Suppressor macrophage treated with lipopolysaccharide for 1 hour (primary cell): ENCODE results near the gene PPP4R2.

ENCODE experiments used
- DNase-seq, 3 donors: peaks; one replicate each; pipeline ENCODE4 v3.0.0-alpha.2; 2020 to 2022

PPP4R2 gene

DNA sequence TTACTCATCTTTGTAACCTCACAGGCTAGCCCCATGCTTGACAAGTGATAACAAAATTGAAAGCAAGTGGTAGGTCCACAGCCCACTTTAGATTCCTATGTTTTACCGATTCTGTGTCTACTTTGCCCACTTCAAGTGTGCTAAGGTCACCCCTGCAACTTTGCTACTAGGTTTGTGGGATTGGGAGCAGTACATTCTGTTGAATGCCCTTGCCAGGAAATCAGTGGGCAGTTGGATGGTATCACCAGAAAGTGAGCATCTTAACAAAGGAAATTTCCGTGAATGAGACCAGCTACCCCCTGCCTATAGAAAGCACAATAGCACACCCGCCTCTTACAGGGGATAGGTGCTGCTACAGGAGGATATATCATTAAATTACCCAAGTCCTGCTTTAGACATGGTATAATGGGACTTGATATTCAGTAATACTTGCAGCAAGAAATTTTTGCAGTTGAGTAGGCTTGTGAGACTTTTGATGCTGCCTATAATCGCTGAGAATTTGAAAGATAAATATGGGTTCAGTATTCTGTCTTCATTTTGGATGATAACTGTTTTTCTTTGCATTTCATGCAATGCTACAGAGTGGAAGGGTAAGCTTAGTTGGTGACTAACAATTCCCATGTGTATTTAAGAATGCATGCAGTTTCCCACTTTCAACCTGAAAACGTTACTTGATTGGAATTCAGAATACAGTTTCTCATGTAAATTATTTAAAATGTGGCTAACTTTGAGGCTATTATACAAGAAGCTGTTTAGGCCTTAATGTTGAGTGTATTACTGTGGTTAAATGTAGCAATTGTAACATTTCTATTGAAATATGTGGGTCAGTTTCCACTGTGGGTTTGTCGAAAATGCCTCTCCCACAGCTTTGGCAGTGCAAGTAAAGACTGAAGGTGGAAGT is 74.3 kb downstream of the PPP4R2 start:
- DNase-seq = peak in 1 of 3 donors; percentile 8

DNA sequence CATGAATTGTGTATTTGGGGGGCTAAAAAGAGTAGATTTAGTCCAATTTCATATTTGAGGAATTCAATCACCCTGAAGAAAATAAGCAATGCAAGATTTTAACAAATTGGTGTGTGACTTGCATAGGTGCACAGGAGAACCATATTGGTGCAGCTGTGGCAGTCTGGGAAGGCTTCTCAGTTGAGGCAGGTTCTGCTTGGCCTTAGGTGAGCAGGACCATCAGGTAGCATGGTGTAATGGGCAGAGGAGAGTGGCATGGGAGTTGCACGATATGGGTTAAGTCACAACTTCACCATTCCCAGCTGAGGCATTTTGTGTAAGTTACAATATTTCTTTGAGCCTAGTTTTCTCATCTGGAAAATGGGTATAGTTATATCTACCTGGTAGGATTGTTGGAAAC is 75.3 kb downstream of the PPP4R2 start:
- no peak for DNase-seq

DNA sequence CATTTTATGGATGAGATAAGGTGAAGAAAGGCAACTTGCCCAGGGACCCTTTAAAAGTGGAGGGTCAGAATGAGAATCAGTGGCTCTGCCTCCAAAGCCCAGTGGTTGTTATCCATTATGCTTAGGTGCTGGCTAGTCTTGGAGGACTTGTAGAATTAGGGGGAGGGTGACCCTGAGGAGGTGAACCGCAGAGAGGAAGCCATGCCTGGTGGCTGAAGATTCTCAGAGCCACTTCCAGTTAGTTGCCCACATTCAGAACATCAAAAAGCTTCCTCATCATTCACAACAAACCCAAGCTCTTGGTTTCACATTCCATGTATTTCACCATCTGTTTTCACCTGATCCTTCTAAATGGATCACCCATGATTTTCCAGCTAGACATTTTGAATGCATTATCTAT is 76.0 kb downstream of the PPP4R2 start:
- no peak for DNase-seq

DNA sequence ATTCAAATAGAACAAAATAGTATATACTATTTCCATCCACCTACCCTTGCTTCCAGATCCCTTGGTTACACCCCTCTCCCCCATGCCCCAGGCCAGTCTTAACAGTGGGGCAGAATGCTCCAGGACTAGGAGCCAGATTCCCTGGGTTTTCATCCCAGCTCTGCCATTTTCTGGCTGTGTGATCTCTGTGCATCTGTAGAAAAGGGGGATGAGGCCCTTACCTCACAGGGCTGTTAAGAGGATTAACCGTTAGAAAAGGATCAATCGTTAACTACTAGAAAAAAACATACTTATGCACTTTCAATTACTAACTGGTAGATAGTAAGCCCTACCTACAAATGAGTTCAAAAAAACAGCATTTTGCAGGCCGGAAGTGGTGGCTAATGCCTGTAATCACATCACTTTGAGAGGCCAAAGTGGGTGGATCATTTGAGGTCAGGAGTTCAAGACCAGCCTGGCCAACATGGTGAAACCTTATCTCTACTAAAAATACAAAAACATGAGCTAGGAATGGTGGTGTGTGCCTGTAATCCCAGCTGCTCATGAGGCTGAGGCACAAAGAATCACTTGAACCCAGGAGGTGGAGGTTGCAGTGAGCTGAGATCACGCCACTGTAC is 76.6 kb downstream of the PPP4R2 start:
- no peak for DNase-seq

DNA sequence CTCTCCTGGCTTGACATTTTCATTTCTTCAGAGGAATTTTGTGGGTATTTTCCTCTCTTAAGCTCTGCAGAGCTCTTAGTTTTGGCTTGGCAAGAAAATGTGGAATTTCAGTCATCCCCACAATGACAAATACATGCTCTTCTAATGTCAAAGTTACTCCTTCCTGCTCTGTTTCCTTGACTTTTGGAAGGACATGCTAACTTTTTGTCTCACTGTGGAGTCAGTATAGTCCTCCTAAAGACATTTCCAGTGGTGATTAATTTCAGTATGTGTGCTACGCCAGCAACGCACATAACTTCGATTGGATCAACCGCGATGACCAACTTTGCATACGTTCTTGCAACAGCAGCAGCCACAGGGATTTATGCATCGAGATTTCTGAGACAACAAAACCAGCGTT is 78.2 kb downstream of the PPP4R2 start:
- DNase-seq = no peak

DNA sequence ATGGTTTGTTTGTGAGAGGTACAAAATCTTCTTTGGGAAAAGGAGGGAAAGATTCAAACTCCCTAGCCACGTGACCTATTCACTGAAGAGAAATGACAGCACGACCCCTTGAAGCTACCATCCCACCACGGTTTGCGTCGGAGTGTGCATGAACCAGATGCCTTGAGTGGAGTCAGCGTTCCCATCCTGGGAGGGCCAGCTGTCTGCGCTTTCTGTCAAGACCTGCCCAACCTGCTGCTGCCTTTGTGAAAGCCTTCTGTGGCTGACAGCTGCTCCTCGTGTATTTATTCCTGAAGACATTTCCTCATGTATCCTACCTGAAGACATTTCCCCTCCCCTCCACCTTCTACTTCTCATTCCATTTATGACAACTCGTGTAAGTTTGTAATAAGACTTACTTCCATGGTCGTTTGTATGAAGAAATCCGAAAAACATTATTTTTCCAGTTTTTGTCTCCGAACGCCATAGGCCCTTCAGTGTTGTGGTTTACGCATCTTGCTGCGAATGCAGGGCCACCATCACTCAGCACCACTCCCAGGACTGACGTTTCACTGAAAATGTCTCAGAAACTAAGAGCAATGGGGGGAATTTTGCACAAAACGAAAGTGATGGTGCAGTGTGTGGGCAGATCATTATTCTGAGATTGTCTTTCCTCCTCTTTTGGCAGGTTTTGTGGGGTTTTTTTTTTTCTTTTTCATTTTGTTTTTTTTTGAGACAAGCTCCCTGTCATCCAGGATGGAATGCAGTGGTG is 83.8 kb downstream of the PPP4R2 start:
- no peak for DNase-seq

GRCh38 chr3:73081140-73081539 is 84.5 kb downstream of the PPP4R2 start:
- no peak for DNase-seq

GRCh38 chr3:73084170-73084569 is 87.6 kb downstream of the PPP4R2 start:
- DNase-seq = no peak

DNA sequence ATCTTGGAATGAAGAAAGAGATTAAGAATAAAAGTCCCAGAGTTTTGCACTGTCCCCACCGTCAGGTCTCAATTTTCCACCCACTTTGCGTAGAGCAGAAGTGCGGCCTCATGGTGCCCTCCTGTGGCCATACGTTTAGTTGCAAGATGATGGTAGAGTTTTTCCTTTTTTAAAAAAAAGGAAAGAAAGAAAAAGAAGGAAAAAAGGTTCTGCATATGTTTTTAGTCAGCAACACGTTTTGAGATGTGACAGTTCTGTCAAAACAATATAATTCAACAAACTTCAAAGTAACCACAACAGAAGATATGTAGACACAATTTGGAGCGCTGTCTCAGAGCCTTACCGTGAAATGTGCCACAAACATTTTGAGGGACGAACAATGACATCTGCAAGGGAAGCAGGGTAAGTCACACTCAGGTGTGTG is 89.5 kb downstream of the PPP4R2 start:
- peak; percentile 63 to 69 (median 64) for DNase-seq

GRCh38 chr3:73094129-73094528 is 97.5 kb downstream of the PPP4R2 start:
- peak; percentile 47 to 54 (median 47) for DNase-seq

DNA sequence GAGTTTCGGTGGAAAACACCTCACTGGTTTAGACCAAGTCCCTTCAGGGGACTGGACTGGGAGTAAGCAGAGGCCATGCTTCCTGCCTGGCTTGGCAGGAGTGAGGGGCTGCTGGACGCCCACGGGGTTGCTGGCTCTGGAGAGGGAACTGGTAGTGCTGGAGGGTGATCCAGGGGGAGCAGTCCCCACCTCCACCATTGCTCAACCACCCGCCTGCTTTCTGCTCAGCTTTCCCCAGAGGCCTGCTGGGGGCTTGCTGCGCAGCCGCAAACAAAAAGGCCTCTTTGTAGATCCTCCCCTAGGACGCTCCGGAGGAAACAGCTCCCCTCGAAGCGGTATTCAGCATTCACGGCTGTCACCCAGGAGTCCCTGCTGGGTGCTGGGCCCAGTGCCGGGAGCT is 98.3 kb downstream of the PPP4R2 start:
- DNase-seq = peak in 2 of 3 donors; percentile 22 to 39

DNA sequence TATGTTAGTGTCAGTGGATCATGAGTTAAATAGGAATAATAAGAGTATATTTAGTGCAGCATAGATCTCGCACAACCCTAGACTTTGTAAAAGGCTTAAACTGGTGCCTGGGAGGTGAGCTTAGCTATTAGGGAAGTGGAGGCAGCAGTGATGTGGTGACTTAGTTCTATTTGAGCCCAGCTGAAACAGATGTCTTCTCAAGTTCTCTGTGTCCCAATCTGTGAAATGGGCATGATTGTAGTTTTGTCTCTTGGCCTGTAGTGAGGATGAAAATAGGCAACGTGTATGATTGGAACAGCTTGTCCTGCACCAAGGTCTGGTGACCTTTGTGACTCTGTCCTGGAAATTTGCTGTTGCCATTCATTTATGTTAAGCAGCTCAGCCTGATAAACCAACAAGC is 99.6 kb downstream of the PPP4R2 start:
- no peak for DNase-seq

- no peak for DNase-seq
These were observed 101.4 kb downstream of the PPP4R2 start for GRCh38 chr3:73098026-73098425.

DNA sequence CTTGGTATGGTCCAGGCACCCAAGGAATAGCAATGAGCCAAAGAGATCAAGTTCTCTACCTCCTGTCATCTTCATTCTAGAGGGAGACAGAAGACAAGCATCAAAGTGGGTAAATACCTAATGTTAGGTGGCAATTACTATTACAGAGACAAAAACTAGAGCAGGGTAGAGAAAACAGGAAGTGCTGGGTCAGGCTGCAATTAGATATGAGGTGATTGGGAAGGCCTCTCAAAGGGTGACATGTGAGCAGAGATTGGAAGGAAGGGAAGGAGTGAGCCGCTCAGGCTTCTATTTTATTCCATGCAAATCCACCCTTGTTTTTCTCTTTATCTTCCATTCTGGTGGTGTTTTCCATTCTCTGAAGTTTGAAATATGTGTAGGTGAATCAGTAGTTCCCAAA is 102.3 kb downstream of the PPP4R2 start:
- DNase-seq = peak in 2 of 3 donors; percentile 10 to 13

DNA sequence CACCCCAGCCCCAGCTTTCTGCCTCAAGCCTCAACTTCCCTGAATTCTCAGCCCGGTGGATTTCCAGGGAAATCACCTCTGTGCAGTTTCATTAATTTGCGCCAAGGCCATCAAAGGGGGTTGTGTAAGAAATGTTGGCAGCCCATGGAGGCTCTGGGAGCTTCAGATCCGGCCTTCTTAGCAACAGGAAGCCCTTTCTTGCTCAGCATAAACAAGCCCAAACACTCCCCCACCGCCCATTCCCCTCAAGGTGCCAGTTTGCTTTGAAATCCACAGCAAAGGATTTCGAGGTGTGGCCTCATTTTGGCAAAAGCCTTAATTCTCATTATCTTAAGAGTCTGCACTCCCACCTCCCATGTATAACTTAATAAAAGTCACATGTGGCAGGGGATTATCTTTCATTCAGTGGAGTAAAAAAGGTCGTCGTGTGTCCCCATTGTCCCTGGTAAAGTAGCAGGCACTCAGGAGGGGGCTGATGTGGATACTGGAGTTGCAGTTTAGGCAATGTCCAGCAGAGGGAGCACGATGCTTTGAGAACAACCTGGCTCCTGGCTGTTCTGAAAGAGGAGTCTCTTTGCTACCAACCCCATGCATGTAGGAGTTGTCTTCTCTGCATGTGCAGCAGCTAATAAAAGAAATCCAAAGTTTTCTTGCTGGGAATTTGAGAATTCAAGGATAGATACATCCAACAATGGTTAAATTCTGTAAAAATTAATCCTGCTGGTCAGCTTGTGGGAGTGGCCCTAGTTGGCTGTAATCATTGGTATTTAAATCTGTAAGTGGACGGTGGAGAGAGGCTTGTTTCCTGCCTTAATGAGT is 104.3 kb downstream of the PPP4R2 start:
- peak; percentile 86 to 90 (median 88) for DNase-seq

DNA sequence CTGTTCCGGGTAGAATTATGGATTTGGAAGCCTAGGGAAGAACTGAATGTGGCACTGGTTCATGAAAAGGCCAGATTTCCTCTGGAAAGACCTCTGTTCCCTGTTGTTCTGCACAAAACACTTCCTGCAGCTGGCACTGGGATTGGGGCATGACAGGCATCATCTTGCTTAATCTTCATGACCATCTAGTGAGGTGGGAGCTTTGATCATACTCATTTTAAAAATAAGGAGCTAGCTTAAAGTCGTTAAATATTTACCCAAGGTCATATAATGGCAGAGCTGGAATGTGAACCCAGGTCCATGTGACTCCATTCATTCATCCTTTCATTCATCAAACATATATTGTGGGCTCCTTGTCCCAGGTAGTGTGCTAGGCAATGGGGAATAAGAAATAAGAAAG is 105.3 kb downstream of the PPP4R2 start:
- DNase-seq = no peak

DNA sequence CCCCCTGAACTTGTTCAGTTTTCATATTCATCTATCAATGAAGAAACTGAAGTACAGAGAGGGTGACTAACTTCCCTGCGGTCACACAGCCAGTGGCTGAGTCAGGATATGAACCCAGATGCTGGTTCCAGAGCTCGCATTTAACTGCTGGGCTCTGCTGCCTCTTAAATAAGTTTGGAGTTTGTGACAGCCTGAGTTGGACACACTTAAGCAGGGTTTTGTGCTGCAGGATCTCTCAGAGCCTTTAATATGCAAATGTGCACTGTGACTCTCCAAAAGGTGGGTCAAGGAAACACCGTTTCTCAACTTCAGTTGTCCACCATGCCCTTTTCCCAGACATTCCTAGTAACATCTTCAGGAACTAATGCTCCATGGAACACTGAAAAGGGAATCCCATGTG is 110.6 kb downstream of the PPP4R2 start:
- DNase-seq = no peak

- DNase-seq = no peak
These were observed 111.1 kb downstream of the PPP4R2 start for GRCh38 chr3:73107676-73108187.

GRCh38 chr3:73108750-73109149 is 112.1 kb downstream of the PPP4R2 start:
- DNase-seq = no peak

GRCh38 chr3:73110530-73110929 is 113.9 kb downstream of the PPP4R2 start:
- no peak for DNase-seq

- no peak for DNase-seq
These were observed 118.1 kb downstream of the PPP4R2 start for GRCh38 chr3:73114711-73115110.

GRCh38 chr3:73115806-73116205 is 119.2 kb downstream of the PPP4R2 start:
- DNase-seq = no peak
